Type B pancreatic cell (in vitro differentiated cells): ENCODE results near the gene ZNF222. TPM values are rescaled to one million over a fixed set of nuclear protein-coding genes. Genes with fewer than 3 reads are reported as not detected.
A peak's percentile ranks its signal among the peaks of the same experiment; 100 is the strongest.

Experiments used
- DNase-seq: peaks from one replicate; pipeline ENCODE4 v3.0.0; 2021; ENCODE audit warnings: mixed read lengths; ENCODE audit not compliant: unreplicated experiment; ENCODE audit errors: extremely low spot score
- H3K27ac Mint-ChIP-seq: 2 replicates; pipeline ENCODE4 v1.8.0; 2021; ENCODE audit warnings: mild to moderate bottlenecking, mixed read lengths
- H3K27me3 Mint-ChIP-seq: 2 replicates; pipeline ENCODE4 v1.8.0; 2021; ENCODE audit warnings: mixed read lengths
- H3K36me3 Mint-ChIP-seq: 2 replicates; pipeline ENCODE4 v1.8.0; 2021; ENCODE audit warnings: mixed read lengths
- H3K4me1 Mint-ChIP-seq: one replicate; pipeline ENCODE4 v1.8.0; 2021; ENCODE audit warnings: mixed read lengths; ENCODE audit not compliant: unreplicated experiment
- H3K4me3 Mint-ChIP-seq: 2 replicates; pipeline ENCODE4 v1.8.0; 2021; ENCODE audit warnings: mild to moderate bottlenecking, mixed read lengths
- H3K9me3 Mint-ChIP-seq: 2 replicates; pipeline ENCODE4 v1.8.0; 2021; ENCODE audit warnings: mixed read lengths
- CTCF ChIP-seq: fragments of 200-600 bp; sonication (generic); conservative IDR thresholded peaks from 2 replicates; pipeline ENCODE4 v1.5.0; 2021; ENCODE audit warnings: antibody characterized with exemption, mild to moderate bottlenecking
- total RNA-seq: library from RNA; stranded (reverse); gene quantifications from 2 replicates; pipeline ENCODE4 v1.2.1, GENCODE V29; 2021; ENCODE audit warnings: low replicate concordance

The ZNF222 gene
- total RNA-seq, 1 donor from 2014 or later: 7.9 TPM

- Mint-ChIP-seq H3K27me3 (peaks cover 3% of the 10 kb centered on the region), H3K9me3 (peaks cover 10% of the 10 kb centered on the region), H3K27ac (no peak overlapping the region), H3K36me3 (peaks cover 34% of the 10 kb centered on the region), H3K4me3 (no peak overlapping the region), H3K4me1 (peaks cover 10% of the 10 kb centered on the region)
- DNase-seq: no peak
- TF ChIP-seq CTCF: no peak
Observed at GRCh38 chr19:43997631-43998290, 27.4 kb upstream of the ZNF222 start.

GRCh38 chr19:44002212-44002565, 23.0 kb upstream of the ZNF222 start:
- Mint-ChIP-seq H3K27me3 (peaks cover 3% of the 10 kb centered on the region), H3K4me3 (peak overlapping the region; percentile 100), H3K9me3 (peaks cover 10% of the 10 kb centered on the region), H3K4me1 (peaks cover 17% of the 10 kb centered on the region), H3K27ac (peak overlapping the region; percentile 87), H3K36me3 (peaks cover 27% of the 10 kb centered on the region)
- no peak for TF ChIP-seq CTCF
- DNase-seq: no peak

GRCh38 chr19:44002566-44003460, 22.4 kb upstream of the ZNF222 start, which contains the start of gene ZNF230:
Gene ZNF230, plus strand, starts transcription at chr19:44002957. Its CDS starts 4,122 bp downstream, at chr19:44007079.
- DNase-seq: peak; percentile 85
- H3K4me1 Mint-ChIP-seq: peaks cover 17% of the 10 kb centered on the region
- H3K9me3 Mint-ChIP-seq: peaks cover 10% of the 10 kb centered on the region
- H3K27me3 Mint-ChIP-seq: peaks cover 3% of the 10 kb centered on the region
- no peak for TF ChIP-seq CTCF
- H3K27ac Mint-ChIP-seq: peak within 1 kb of the TSS; percentile 87
- H3K36me3 Mint-ChIP-seq: peaks cover 29% of the 10 kb centered on the region
- H3K4me3 Mint-ChIP-seq: peak within 1 kb of the TSS; percentile 100

- H3K4me3 Mint-ChIP-seq: peak overlapping the region; percentile 100
- DNase-seq: no peak
- peaks cover 3% of the 10 kb centered on the region for H3K27me3 Mint-ChIP-seq
- TF ChIP-seq CTCF: peak; percentile 22
- peaks cover 10% of the 10 kb centered on the region for H3K9me3 Mint-ChIP-seq
- H3K27ac Mint-ChIP-seq: peak overlapping the region; percentile 87
- H3K36me3 Mint-ChIP-seq: peaks cover 32% of the 10 kb centered on the region
- H3K4me1 Mint-ChIP-seq: peaks cover 17% of the 10 kb centered on the region
Observed at GRCh38 chr19:44003461-44004009, 21.6 kb upstream of the ZNF222 start.

- Mint-ChIP-seq H3K36me3 (peaks cover 55% of the 10 kb centered on the region), H3K27ac (no peak overlapping the region), H3K27me3 (peaks cover 3% of the 10 kb centered on the region), H3K9me3 (peaks cover 18% of the 10 kb centered on the region), H3K4me3 (peak overlapping the region; percentile 28), H3K4me1 (peaks cover 17% of the 10 kb centered on the region)
- DNase-seq: no peak
- no peak for TF ChIP-seq CTCF
Observed at GRCh38 chr19:44005973-44006372, 19.2 kb upstream of the ZNF222 start.
